ENCODE measurements around the gene HINFP. TPM values are rescaled to one million over a fixed set of nuclear protein-coding genes. Genes with fewer than 3 reads are reported as not detected.
"Not testable (repeated sequence)": the region's sequence is repeated elsewhere in the genome, so short reads cannot be mapped to it uniquely, and the experiment has no call there.

HINFP gene
- polyA plus RNA-seq, 5 donors, result 31.5 to 44.4 (median 36.4) TPM

- no peak for DNase-seq
Observed at GRCh38 chr11:119180729-119181676, 59.6 kb downstream of the HINFP start.

DNA sequence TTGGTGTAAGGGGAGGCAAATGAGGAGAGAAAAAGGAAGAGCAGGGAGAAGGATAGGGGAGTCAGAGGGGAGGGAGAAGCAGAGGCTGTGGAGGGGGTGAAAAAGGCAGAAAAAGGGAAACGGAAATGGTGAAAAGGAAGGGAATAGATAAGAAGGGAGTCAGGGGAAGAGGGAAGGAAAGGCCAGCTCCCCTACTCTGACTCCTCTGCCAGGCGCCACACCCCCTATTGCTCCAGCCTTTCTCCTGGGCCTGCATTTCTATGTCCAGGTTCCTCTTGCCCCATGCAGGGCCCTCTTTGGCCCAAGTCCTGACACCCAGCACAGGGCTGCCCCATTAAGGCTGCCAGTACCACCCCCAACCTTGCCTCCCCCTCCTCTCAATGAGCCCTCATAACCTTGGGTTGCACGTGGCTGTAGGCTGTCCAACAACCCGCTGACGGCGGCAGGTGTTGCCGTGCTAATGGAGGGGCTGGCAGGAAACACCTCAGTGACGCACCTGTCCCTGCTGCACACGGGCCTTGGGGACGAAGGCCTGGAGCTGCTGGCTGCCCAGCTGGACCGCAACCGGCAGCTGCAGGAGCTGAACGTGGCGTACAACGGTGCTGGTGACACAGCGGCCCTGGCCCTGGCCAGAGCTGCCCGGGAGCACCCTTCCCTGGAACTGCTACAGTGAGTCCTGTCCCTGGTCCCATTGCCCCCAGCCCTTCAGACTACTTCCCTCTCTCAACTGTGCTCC is 60.5 kb downstream of the HINFP start:
- DNase-seq, result no peak

DNA sequence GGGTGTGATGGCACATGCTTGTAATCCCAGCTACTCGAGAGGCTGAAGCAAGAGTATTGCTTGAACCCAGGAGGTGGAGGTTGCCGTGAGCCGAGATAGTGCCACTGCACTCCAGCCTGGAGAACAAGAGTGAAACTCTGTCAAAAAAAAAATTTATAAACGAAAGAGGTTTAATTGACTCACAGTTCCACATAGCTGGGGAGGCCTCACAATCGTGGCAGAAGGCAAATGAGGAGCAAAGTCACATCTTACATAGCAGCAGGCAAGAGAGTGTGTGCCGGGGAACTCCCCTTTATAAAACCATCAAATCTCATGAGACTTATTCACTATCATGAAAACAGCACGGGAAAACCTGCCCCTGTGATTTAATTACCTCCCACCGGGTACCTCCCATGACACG is 63.0 kb downstream of the HINFP start:
- DNase-seq, result not testable (repeated sequence)

Other genes with a start within 250 kb of the HINFP start
- not detected for gene CXCR5, start 237.7 kb upstream of the HINFP start, polyA plus RNA-seq (ENCODE audit: insufficient read depth in 1 of 5, insufficient read length in 5 of 5, low replicate concordance in 1 of 5)
- 10 to 100 TPM; 27.4 to 65.1 (median 52.0) TPM for gene BCL9L, start 195.7 kb upstream of the HINFP start, polyA plus RNA-seq (ENCODE audit: insufficient read depth in 1 of 5, insufficient read length in 5 of 5, low replicate concordance in 1 of 5)
- gene UPK2, start 165.3 kb upstream of the HINFP start, polyA plus RNA-seq (ENCODE audit: insufficient read depth in 1 of 5, insufficient read length in 5 of 5, low replicate concordance in 1 of 5), result 1 to 10 TPM; 1.9 to 3.8 (median 3.4) TPM
- gene FOXR1, start 149.8 kb upstream of the HINFP start, polyA plus RNA-seq (ENCODE audit: insufficient read depth in 1 of 5, insufficient read length in 5 of 5, low replicate concordance in 1 of 5), result under 1 TPM in 2 of 5 donors, not detected in 3; 0.10 to 0.27 TPM
- 10 to 100 TPM; 31.7 to 44.6 (median 38.3) TPM for gene CENATAC, start 123.4 kb upstream of the HINFP start, polyA plus RNA-seq (ENCODE audit: insufficient read depth in 1 of 5, insufficient read length in 5 of 5, low replicate concordance in 1 of 5)
- gene RPS25, start 103.2 kb upstream of the HINFP start, polyA plus RNA-seq (ENCODE audit: insufficient read depth in 1 of 5, insufficient read length in 5 of 5, low replicate concordance in 1 of 5), result 1,000 to 10,000 TPM; 1,442 to 1,768 (median 1,521) TPM
- 10 to 100 TPM; 67.9 to 96.9 (median 72.4) TPM for gene TRAPPC4, start 102.8 kb upstream of the HINFP start, polyA plus RNA-seq (ENCODE audit: insufficient read depth in 1 of 5, insufficient read length in 5 of 5, low replicate concordance in 1 of 5)
- gene SLC37A4, start 90.7 kb upstream of the HINFP start, polyA plus RNA-seq (ENCODE audit: insufficient read depth in 1 of 5, insufficient read length in 5 of 5, low replicate concordance in 1 of 5), result 10 to 100 TPM; 23.1 to 30.1 (median 24.3) TPM
- 10 to 100 TPM; 62.2 to 92.3 (median 70.6) TPM for gene HYOU1, start 64.4 kb upstream of the HINFP start, polyA plus RNA-seq (ENCODE audit: insufficient read depth in 1 of 5, insufficient read length in 5 of 5, low replicate concordance in 1 of 5)
- 10 to 100 TPM; 49.5 to 61.1 (median 54.0) TPM for gene VPS11, start 53.8 kb upstream of the HINFP start, polyA plus RNA-seq (ENCODE audit: insufficient read depth in 1 of 5, insufficient read length in 5 of 5, low replicate concordance in 1 of 5)
- gene HMBS, start 36.7 kb upstream of the HINFP start, polyA plus RNA-seq (ENCODE audit: insufficient read depth in 1 of 5, insufficient read length in 5 of 5, low replicate concordance in 1 of 5), result 10 to 100 TPM; 21.9 to 33.8 (median 25.8) TPM
- gene DPAGT1, start 19.7 kb upstream of the HINFP start, polyA plus RNA-seq (ENCODE audit: insufficient read depth in 1 of 5, insufficient read length in 5 of 5, low replicate concordance in 1 of 5), result 10 to 100 TPM; 45.2 to 54.4 (median 51.1) TPM
- gene C2CD2L, start 14.2 kb upstream of the HINFP start, polyA plus RNA-seq (ENCODE audit: insufficient read depth in 1 of 5, insufficient read length in 5 of 5, low replicate concordance in 1 of 5), result 1 to 10 TPM; 6.2 to 9.8 (median 9.0) TPM
- gene ABCG4, start 27.5 kb downstream of the HINFP start, polyA plus RNA-seq (ENCODE audit: insufficient read depth in 1 of 5, insufficient read length in 5 of 5, low replicate concordance in 1 of 5), result 1 to 10 TPM; 1.0 to 1.4 (median 1.2) TPM
- 10 to 100 TPM in 2 of 5 donors, 1 to 10 TPM in 3; 9.5 to 14.4 (median 9.9) TPM for gene NLRX1, start 47.1 kb downstream of the HINFP start, polyA plus RNA-seq (ENCODE audit: insufficient read depth in 1 of 5, insufficient read length in 5 of 5, low replicate concordance in 1 of 5)
- gene NHERF4, start 63.9 kb downstream of the HINFP start, polyA plus RNA-seq (ENCODE audit: insufficient read depth in 1 of 5, insufficient read length in 5 of 5, low replicate concordance in 1 of 5), result 1 to 10 TPM in 3 of 5 donors, under 1 TPM in 2; 0.38 to 1.3 (median 1.1) TPM
- 10 to 100 TPM; 16.1 to 22.8 (median 20.5) TPM for gene CBL, start 84.8 kb downstream of the HINFP start, polyA plus RNA-seq (ENCODE audit: insufficient read depth in 1 of 5, insufficient read length in 5 of 5, low replicate concordance in 1 of 5)
- gene MCAM, start 195.6 kb downstream of the HINFP start, polyA plus RNA-seq (ENCODE audit: insufficient read depth in 1 of 5, insufficient read length in 5 of 5, low replicate concordance in 1 of 5), result 100 to 1,000 TPM in 4 of 5 donors, 10 to 100 TPM in 1; 89.3 to 139 (median 108) TPM
- 10 to 100 TPM; 26.7 to 30.3 (median 28.9) TPM for gene RNF26, start 212.9 kb downstream of the HINFP start, polyA plus RNA-seq (ENCODE audit: insufficient read depth in 1 of 5, insufficient read length in 5 of 5, low replicate concordance in 1 of 5)
- 10 to 100 TPM; 36.0 to 70.5 (median 41.8) TPM for gene C1QTNF5, start 219.3 kb downstream of the HINFP start, polyA plus RNA-seq (ENCODE audit: insufficient read depth in 1 of 5, insufficient read length in 5 of 5, low replicate concordance in 1 of 5)
- gene MFRP, start 225.1 kb downstream of the HINFP start, polyA plus RNA-seq (ENCODE audit: insufficient read depth in 1 of 5, insufficient read length in 5 of 5, low replicate concordance in 1 of 5), result under 1 TPM in 2 of 5 donors, not detected in 3; 0.06 TPM